Calu3 (cell line): ENCODE measurements around the gene RNF214. TPM values are rescaled to one million over a fixed set of nuclear protein-coding genes. Genes with fewer than 3 reads are reported as not detected.

Experiments
- BruUV-seq: library from RNA; stranded (reverse); fragments of 400-500 nt; replicated peaks from 2 replicates; lab custom pipeline; 2021; lab: Mats Ljungman, UMichigan
- CTCF ChIA-PET: fragments of 300-600 bp; sonication (Branson Sonifier 250); formaldehyde crosslinking; loops from one replicate; lab custom pipeline; 2022; ENCODE audit warnings: antibody characterized with exemption; lab: Charles Lee
- DNase-seq: peaks from one replicate; pipeline ENCODE4 v3.0.0; 2022
- H3K27ac Mint-ChIP-seq: one replicate; pipeline ENCODE4 v1.8.0; 2022; ENCODE audit warnings: mixed read lengths; ENCODE audit not compliant: unreplicated experiment
- H3K27me3 Mint-ChIP-seq: one replicate; pipeline ENCODE4 v1.8.0; 2022; ENCODE audit warnings: mixed read lengths; ENCODE audit not compliant: unreplicated experiment
- H3K36me3 Mint-ChIP-seq: one replicate; pipeline ENCODE4 v1.8.0; 2022; ENCODE audit warnings: mild to moderate bottlenecking, moderate library complexity, mixed read lengths; ENCODE audit not compliant: insufficient read depth, unreplicated experiment
- H3K4me1 Mint-ChIP-seq: one replicate; pipeline ENCODE4 v1.8.0; 2022; ENCODE audit warnings: mild to moderate bottlenecking, low read depth, mixed read lengths; ENCODE audit not compliant: unreplicated experiment
- H3K4me3 Mint-ChIP-seq: one replicate; pipeline ENCODE4 v1.8.0; 2022; ENCODE audit warnings: mild to moderate bottlenecking, low read depth, moderate library complexity, mixed read lengths; ENCODE audit not compliant: unreplicated experiment
- H3K9me3 Mint-ChIP-seq: one replicate; pipeline ENCODE4 v1.8.0; 2022; ENCODE audit warnings: low read depth, mixed read lengths; ENCODE audit not compliant: unreplicated experiment
- intact Hi-C: fragments of 100-400 bp; cut with micrococcal nuclease; formaldehyde crosslinking; loops from one replicate; pipeline ENCODE4 v1.10.0; 2022; ENCODE audit not compliant: unreplicated experiment
- total RNA-seq: library from RNA; stranded (reverse); gene quantifications from 2 replicates; pipeline ENCODE4 v1.2.3, GENCODE V29; 2022
- TF ChIP-seq, protein P1 (sequence below): fragments of 200-600 bp; IDR thresholded peaks from one replicate; pipeline ENCODE4 v1.8.0; 2022; ENCODE audit warnings: antibody characterized with exemption; ENCODE audit not compliant: unreplicated experiment

The RNF214 gene
- total RNA-seq, 1 experiment from 2014 or later, result 19.2 TPM

DNA sequence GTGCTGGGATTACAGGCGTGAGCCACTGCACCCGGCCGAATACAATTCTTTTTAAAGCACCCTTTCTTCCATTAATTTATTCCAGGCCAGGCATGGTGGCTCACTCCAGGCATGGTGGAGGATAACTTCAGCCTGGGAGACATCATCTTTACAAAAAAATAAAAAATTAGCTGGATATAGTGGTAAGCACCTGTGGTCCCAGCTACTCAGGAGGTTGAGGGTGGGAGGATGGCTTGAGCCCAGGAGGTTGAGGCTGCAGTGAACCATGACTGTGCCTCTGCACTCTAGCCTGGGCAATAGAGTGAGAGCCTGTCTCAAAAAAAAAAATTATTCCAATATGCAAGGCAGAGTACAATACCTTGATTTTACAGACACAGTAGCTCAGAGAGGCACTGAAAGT lies 21.9 kb upstream of the RNF214 start:
- BruUV-seq, result no TSS peak
- intact Hi-C loops, result no loop called here
- Mint-ChIP-seq H3K27me3 (no peaks in the 10 kb centered on the region), H3K4me3 (no peak overlapping the region), H3K27ac (no peak overlapping the region), H3K36me3 (peaks cover 4% of the 10 kb centered on the region), H3K4me1 (no peaks in the 10 kb centered on the region), H3K9me3 (no peaks in the 10 kb centered on the region)
- DNase-seq, result no peak
- CTCF ChIA-PET, result interaction anchor here (1.2 kb wide), 1 partner anchor 16 kb away, joined by 4 read pairs; no protein-coding TSS in a partner anchor
- TF ChIP-seq, protein P1, sequence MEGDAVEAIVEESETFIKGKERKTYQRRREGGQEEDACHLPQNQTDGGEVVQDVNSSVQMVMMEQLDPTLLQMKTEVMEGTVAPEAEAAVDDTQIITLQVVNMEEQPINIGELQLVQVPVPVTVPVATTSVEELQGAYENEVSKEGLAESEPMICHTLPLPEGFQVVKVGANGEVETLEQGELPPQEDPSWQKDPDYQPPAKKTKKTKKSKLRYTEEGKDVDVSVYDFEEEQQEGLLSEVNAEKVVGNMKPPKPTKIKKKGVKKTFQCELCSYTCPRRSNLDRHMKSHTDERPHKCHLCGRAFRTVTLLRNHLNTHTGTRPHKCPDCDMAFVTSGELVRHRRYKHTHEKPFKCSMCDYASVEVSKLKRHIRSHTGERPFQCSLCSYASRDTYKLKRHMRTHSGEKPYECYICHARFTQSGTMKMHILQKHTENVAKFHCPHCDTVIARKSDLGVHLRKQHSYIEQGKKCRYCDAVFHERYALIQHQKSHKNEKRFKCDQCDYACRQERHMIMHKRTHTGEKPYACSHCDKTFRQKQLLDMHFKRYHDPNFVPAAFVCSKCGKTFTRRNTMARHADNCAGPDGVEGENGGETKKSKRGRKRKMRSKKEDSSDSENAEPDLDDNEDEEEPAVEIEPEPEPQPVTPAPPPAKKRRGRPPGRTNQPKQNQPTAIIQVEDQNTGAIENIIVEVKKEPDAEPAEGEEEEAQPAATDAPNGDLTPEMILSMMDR, result no peak

GRCh38 chr11:117212697-117213355 lies 19.6 kb upstream of the RNF214 start:
- H3K4me1 Mint-ChIP-seq, result no peaks in the 10 kb centered on the region
- CTCF ChIA-PET, result interaction anchor here (0.7 kb wide), 1 partner anchor 887 kb away, joined by 3 read pairs; no protein-coding TSS in a partner anchor
- DNase-seq, result no peak
- H3K27ac Mint-ChIP-seq, result no peak overlapping the region
- H3K27me3 Mint-ChIP-seq, result no peaks in the 10 kb centered on the region
- no peak overlapping the region for H3K4me3 Mint-ChIP-seq
- no peaks in the 10 kb centered on the region for H3K36me3 Mint-ChIP-seq
- BruUV-seq, result no TSS peak
- no peaks in the 10 kb centered on the region for H3K9me3 Mint-ChIP-seq
- TF ChIP-seq, protein P1, result no peak
- intact Hi-C loops, result no loop called here

GRCh38 chr11:117214404-117215110 lies 17.9 kb upstream of the RNF214 start:
- intact Hi-C loops, result no loop called here
- CTCF ChIA-PET, result no interaction called here
- H3K27me3 Mint-ChIP-seq, result no peaks in the 10 kb centered on the region
- no peak overlapping the region for H3K4me3 Mint-ChIP-seq
- H3K27ac Mint-ChIP-seq, result no peak overlapping the region
- BruUV-seq, result no TSS peak
- peaks cover 5% of the 10 kb centered on the region for H3K36me3 Mint-ChIP-seq
- H3K9me3 Mint-ChIP-seq, result no peaks in the 10 kb centered on the region
- no peak for DNase-seq
- TF ChIP-seq, protein P1, result no peak
- no peaks in the 10 kb centered on the region for H3K4me1 Mint-ChIP-seq

GRCh38 chr11:117217141-117218084 lies 15.1 kb upstream of the RNF214 start:
- DNase-seq, result no peak
- BruUV-seq, result no TSS peak
- H3K27ac Mint-ChIP-seq, result no peak overlapping the region
- no peaks in the 10 kb centered on the region for H3K4me1 Mint-ChIP-seq
- TF ChIP-seq, protein P1, result no peak
- H3K9me3 Mint-ChIP-seq, result no peaks in the 10 kb centered on the region
- H3K4me3 Mint-ChIP-seq, result no peak overlapping the region
- CTCF ChIA-PET, result no interaction called here
- H3K36me3 Mint-ChIP-seq, result peaks cover 14% of the 10 kb centered on the region
- intact Hi-C loops, result no loop called here
- no peaks in the 10 kb centered on the region for H3K27me3 Mint-ChIP-seq
